ENCODE measurements around the gene LIN28A. TPM values are rescaled to one million over a fixed set of nuclear protein-coding genes. Genes with fewer than 3 reads are reported as not detected.

LIN28A gene
- total RNA-seq, 4 donors from 2014 or later, result not detected

- DNase-seq (ENCODE audit: low spot score in 2 of 2), result no peak
- H3K36me3 ChIP-seq, result peaks cover 0 to 83% (median 6%) of the 10 kb centered on the region in 3 donors
- no peak for TF ChIP-seq EP300 (IDR thresholded peaks at IDR 0.05)
- TF ChIP-seq POLR2A (IDR thresholded peaks at IDR 0.05), result no peak
- TF ChIP-seq, protein P1, sequence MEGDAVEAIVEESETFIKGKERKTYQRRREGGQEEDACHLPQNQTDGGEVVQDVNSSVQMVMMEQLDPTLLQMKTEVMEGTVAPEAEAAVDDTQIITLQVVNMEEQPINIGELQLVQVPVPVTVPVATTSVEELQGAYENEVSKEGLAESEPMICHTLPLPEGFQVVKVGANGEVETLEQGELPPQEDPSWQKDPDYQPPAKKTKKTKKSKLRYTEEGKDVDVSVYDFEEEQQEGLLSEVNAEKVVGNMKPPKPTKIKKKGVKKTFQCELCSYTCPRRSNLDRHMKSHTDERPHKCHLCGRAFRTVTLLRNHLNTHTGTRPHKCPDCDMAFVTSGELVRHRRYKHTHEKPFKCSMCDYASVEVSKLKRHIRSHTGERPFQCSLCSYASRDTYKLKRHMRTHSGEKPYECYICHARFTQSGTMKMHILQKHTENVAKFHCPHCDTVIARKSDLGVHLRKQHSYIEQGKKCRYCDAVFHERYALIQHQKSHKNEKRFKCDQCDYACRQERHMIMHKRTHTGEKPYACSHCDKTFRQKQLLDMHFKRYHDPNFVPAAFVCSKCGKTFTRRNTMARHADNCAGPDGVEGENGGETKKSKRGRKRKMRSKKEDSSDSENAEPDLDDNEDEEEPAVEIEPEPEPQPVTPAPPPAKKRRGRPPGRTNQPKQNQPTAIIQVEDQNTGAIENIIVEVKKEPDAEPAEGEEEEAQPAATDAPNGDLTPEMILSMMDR (IDR thresholded peaks at IDR 0.05), result no peak
- no peak overlapping the region for H3K4me3 ChIP-seq
- WGBS, 2 donors, result 83 to 94% methylated on average over 1 of the region's 1 CpG
- no peaks in the 10 kb centered on the region for H3K9me3 ChIP-seq
- no peaks in the 10 kb centered on the region for H3K4me1 ChIP-seq
- H3K27me3 ChIP-seq, result no peaks in the 10 kb centered on the region
- H3K27ac ChIP-seq, result no peak overlapping the region
Measured at GRCh38 chr1:26459148-26459547, 48.5 kb downstream of the LIN28A start.

GRCh38 chr1:26459573-26460031 lies 49.0 kb downstream of the LIN28A start:
- Histone ChIP-seq H3K27ac (no peak overlapping the region), H3K27me3 (no peaks in the 10 kb centered on the region), H3K36me3 (peaks cover 0 to 83% (median 6%) of the 10 kb centered on the region in 3 donors), H3K4me3 (no peak overlapping the region), H3K9me3 (no peaks in the 10 kb centered on the region), H3K4me1 (no peaks in the 10 kb centered on the region)
- no peak for DNase-seq (ENCODE audit: low spot score in 2 of 2)
- TF ChIP-seq, protein P1 (IDR thresholded peaks at IDR 0.05), result no peak
- no peak for TF ChIP-seq POLR2A (IDR thresholded peaks at IDR 0.05)
- no peak for TF ChIP-seq EP300 (IDR thresholded peaks at IDR 0.05)
- 57 to 75% methylated on average over 3 of the region's 3 CpGs for WGBS, 2 donors

DNA sequence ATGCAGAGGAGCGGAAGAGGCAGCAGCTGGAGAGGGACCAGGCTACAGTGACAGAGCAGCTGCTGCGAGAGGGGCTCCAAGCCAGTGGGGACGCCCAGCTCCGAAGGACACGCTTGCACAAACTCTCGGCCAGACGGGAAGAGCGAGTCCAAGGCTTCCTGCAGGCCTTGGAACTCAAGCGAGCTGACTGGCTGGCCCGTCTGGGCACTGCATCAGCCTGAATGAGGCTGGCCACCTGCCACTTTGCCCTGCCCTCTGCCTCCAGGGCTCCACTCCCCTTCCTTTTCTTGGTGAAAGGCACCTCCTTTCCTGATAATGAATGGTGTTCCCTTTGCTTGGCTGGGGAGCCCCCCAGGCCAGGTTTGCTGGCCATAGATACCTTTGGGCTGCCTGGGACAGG lies 58.3 kb downstream of the LIN28A start:
- H3K9me3 ChIP-seq, result no peaks in the 10 kb centered on the region
- peaks cover 3 to 63% (median 5%) of the 10 kb centered on the region in 3 donors for H3K36me3 ChIP-seq
- H3K4me1 ChIP-seq, result peaks cover 0 to 33% (median 21%) of the 10 kb centered on the region in 4 donors
- H3K4me3 ChIP-seq, result no peak overlapping the region
- no peak for TF ChIP-seq POLR2A (IDR thresholded peaks at IDR 0.05)
- TF ChIP-seq, protein P1 (IDR thresholded peaks at IDR 0.05), result no peak
- TF ChIP-seq EP300 (IDR thresholded peaks at IDR 0.05), result no peak
- no peaks in the 10 kb centered on the region for H3K27me3 ChIP-seq
- no peak for DNase-seq (ENCODE audit: low spot score in 2 of 2)
- H3K27ac ChIP-seq, result no peak overlapping the region
- 66 to 76% methylated on average over 10 of the region's 10 CpGs for WGBS, 2 donors

GRCh38 chr1:26469558-26469957 lies 58.9 kb downstream of the LIN28A start:
- peaks cover 5 to 64% (median 10%) of the 10 kb centered on the region in 3 donors for H3K36me3 ChIP-seq
- no peak for DNase-seq (ENCODE audit: low spot score in 2 of 2)
- no peaks in the 10 kb centered on the region for H3K27me3 ChIP-seq
- no peak overlapping the region for H3K4me3 ChIP-seq
- peaks cover 0 to 39% (median 27%) of the 10 kb centered on the region in 4 donors for H3K4me1 ChIP-seq
- TF ChIP-seq, protein P1 (IDR thresholded peaks at IDR 0.05), result no peak
- TF ChIP-seq POLR2A (IDR thresholded peaks at IDR 0.05), result no peak
- TF ChIP-seq EP300 (IDR thresholded peaks at IDR 0.05), result no peak
- H3K27ac ChIP-seq, result no peak overlapping the region
- 71 to 77% methylated on average over 5 of the region's 5 CpGs for WGBS, 2 donors
- H3K9me3 ChIP-seq, result no peaks in the 10 kb centered on the region

DNA sequence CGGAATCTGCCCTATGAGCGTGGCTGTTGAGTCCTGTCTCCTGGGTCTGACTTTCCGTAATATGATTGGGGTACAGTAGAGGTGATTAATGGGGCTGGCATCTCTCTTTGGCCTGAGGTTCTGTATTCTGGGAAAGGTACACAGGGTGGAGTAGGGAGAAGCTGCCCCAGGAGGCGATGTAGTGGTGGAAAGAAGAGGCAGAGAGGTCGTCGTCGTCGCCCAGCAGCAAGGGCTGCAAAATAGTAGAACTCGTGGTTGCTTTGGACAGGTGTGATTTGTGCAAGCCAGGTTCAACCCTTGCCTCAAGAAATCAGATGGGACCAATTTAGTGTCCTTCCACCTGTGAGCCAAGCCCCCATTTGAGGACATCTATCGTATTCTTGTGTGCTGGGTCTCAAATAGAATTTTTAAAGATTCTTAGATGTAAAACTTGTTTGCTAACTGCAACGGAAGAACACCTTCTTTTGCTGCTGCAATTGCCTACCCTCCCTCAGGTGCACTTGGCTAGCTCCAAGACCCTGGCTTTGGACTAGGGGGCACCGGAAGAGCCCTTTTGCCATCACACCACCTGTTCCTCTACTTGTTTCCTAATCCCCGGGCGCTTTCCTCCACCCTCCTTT lies 60.4 kb downstream of the LIN28A start:
- Histone ChIP-seq H3K27ac (peak overlapping the region in 2 of 4 donors; percentile 100), H3K9me3 (no peaks in the 10 kb centered on the region), H3K4me1 (peaks cover 0 to 43% (median 28%) of the 10 kb centered on the region in 4 donors), H3K27me3 (no peaks in the 10 kb centered on the region), H3K4me3 (peak overlapping the region in 3 of 4 donors; percentile 72 to 99 (median 90)), H3K36me3 (peaks cover 5 to 56% (median 10%) of the 10 kb centered on the region in 3 donors)
- WGBS, 2 donors, result 40 to 41% methylated on average over 14 of the region's 14 CpGs
- DNase-seq (ENCODE audit: low spot score in 2 of 2), result no peak
- no peak for TF ChIP-seq POLR2A (IDR thresholded peaks at IDR 0.05)
- no peak for TF ChIP-seq EP300 (IDR thresholded peaks at IDR 0.05)
- TF ChIP-seq, protein P1 (IDR thresholded peaks at IDR 0.05), result no peak

Measured in tibial nerve (tissue), 4 donors.